ENCODE data around the gene SAT1. TPM values are rescaled to one million over a fixed set of nuclear protein-coding genes. Genes with fewer than 3 reads are reported as not detected.

The SAT1 gene
- total RNA-seq, 1 donor: 96.6 TPM

- Histone ChIP-seq H3K36me3 (ENCODE audit: insufficient read depth, low read length) (no peaks in the 10 kb centered on the region), H2AFZ (ENCODE audit: low read length) (no peak overlapping the region), H3K4me1 (ENCODE audit: insufficient read depth, low read length) (no peaks in the 10 kb centered on the region), H3K9me3 (ENCODE audit: low read depth, low read length) (peaks cover 2% of the 10 kb centered on the region), H3K27ac (ENCODE audit: low read depth, low read length) (no peak overlapping the region), H3K4me2 (ENCODE audit: insufficient read depth, low read length) (no peak overlapping the region), H3K27me3 (ENCODE audit: insufficient read depth, low read length) (no peaks in the 10 kb centered on the region), H4K20me1 (ENCODE audit: insufficient read depth, low read length) (no peaks in the 10 kb centered on the region), H3K79me2 (ENCODE audit: insufficient read depth, low read length) (no peaks in the 10 kb centered on the region), H3K4me3 (ENCODE audit: insufficient read depth, low read length) (no peak overlapping the region)
- no peak for TF ChIP-seq CTCF (IDR thresholded peaks at IDR 0.05; ENCODE audit: extremely low read depth, low read depth, low read length)
- DNase-seq (ENCODE audit: insufficient read length, low spot score, missing footprints): peak; percentile 74
Observed at GRCh38 chrX:23815376-23815775, 32.4 kb downstream of the SAT1 start.

GRCh38 chrX:23816179-23816578 is 33.2 kb downstream of the SAT1 start:
- Histone ChIP-seq H2AFZ (ENCODE audit: low read length) (no peak overlapping the region), H4K20me1 (ENCODE audit: insufficient read depth, low read length) (no peaks in the 10 kb centered on the region), H3K4me3 (ENCODE audit: insufficient read depth, low read length) (no peak overlapping the region), H3K27ac (ENCODE audit: low read depth, low read length) (no peak overlapping the region), H3K4me1 (ENCODE audit: insufficient read depth, low read length) (no peaks in the 10 kb centered on the region), H3K4me2 (ENCODE audit: insufficient read depth, low read length) (no peak overlapping the region), H3K79me2 (ENCODE audit: insufficient read depth, low read length) (no peaks in the 10 kb centered on the region), H3K36me3 (ENCODE audit: insufficient read depth, low read length) (no peaks in the 10 kb centered on the region), H3K9me3 (ENCODE audit: low read depth, low read length) (peaks cover 2% of the 10 kb centered on the region), H3K27me3 (ENCODE audit: insufficient read depth, low read length) (no peaks in the 10 kb centered on the region)
- TF ChIP-seq CTCF (IDR thresholded peaks at IDR 0.05; ENCODE audit: extremely low read depth, low read depth, low read length): no peak
- DNase-seq (ENCODE audit: insufficient read length, low spot score, missing footprints): no peak

- H3K79me2 ChIP-seq (ENCODE audit: insufficient read depth, low read length): no peaks in the 10 kb centered on the region
- peaks cover 2% of the 10 kb centered on the region for H3K9me3 ChIP-seq (ENCODE audit: low read depth, low read length)
- no peak overlapping the region for H3K27ac ChIP-seq (ENCODE audit: low read depth, low read length)
- no peak for TF ChIP-seq CTCF (IDR thresholded peaks at IDR 0.05; ENCODE audit: extremely low read depth, low read depth, low read length)
- H3K27me3 ChIP-seq (ENCODE audit: insufficient read depth, low read length): no peaks in the 10 kb centered on the region
- H3K4me2 ChIP-seq (ENCODE audit: insufficient read depth, low read length): no peak overlapping the region
- H2AFZ ChIP-seq (ENCODE audit: low read length): no peak overlapping the region
- H3K36me3 ChIP-seq (ENCODE audit: insufficient read depth, low read length): no peaks in the 10 kb centered on the region
- no peaks in the 10 kb centered on the region for H4K20me1 ChIP-seq (ENCODE audit: insufficient read depth, low read length)
- no peak for DNase-seq (ENCODE audit: insufficient read length, low spot score, missing footprints)
- no peaks in the 10 kb centered on the region for H3K4me1 ChIP-seq (ENCODE audit: insufficient read depth, low read length)
- no peak overlapping the region for H3K4me3 ChIP-seq (ENCODE audit: insufficient read depth, low read length)
Observed at GRCh38 chrX:23817979-23818336, 35.0 kb downstream of the SAT1 start.

DNA sequence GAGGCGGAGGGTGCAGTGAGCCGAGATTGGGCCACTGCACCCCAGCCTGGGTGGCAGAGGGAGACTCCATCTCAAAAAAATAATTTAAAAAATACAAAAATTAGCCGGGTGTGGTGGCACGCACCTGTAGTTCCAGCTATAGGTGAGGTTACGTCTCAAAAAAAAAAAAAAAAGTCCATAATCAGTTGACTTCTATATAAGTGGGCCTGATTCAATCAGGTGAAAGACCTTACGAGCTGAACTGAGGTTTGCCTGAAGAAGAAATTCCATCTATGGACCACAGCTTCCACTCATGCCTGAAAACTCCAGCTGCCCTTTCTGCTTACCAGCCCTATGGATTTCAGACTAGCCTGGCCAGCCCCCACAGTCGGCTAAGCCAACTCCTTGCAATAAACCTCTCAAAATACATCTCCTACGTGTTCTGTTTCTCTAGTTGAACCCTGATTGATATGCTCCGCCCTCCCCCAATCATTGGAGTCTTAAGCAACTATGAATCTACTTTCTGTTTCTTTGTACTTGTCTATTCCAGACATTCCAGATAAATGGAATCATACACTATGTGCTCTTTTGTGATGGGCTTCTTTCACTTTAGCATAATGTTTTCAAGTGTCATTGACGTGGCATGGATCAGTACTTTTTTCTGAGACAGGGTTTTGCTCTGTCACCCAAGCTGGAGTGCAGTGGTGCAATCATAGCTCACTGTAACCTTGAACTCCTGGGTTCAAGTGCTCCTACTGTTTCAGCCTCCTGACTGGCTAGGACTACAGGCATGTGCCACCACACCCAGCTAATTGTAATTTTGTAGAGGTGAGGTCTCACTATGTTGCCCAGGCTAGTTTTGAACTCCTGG is 36.6 kb downstream of the SAT1 start:
- Histone ChIP-seq H3K4me2 (ENCODE audit: insufficient read depth, low read length) (no peak overlapping the region), H2AFZ (ENCODE audit: low read length) (peak overlapping the region; percentile 4), H3K36me3 (ENCODE audit: insufficient read depth, low read length) (no peaks in the 10 kb centered on the region), H3K79me2 (ENCODE audit: insufficient read depth, low read length) (no peaks in the 10 kb centered on the region), H3K4me1 (ENCODE audit: insufficient read depth, low read length) (no peaks in the 10 kb centered on the region), H3K27ac (ENCODE audit: low read depth, low read length) (no peak overlapping the region), H3K4me3 (ENCODE audit: insufficient read depth, low read length) (no peak overlapping the region), H3K9me3 (ENCODE audit: low read depth, low read length) (no peaks in the 10 kb centered on the region), H4K20me1 (ENCODE audit: insufficient read depth, low read length) (no peaks in the 10 kb centered on the region), H3K27me3 (ENCODE audit: insufficient read depth, low read length) (no peaks in the 10 kb centered on the region)
- DNase-seq (ENCODE audit: insufficient read length, low spot score, missing footprints): peak; percentile 8
- TF ChIP-seq CTCF (IDR thresholded peaks at IDR 0.05; ENCODE audit: extremely low read depth, low read depth, low read length): no peak
